ENCODE results near the gene TAMALIN.

DNA sequence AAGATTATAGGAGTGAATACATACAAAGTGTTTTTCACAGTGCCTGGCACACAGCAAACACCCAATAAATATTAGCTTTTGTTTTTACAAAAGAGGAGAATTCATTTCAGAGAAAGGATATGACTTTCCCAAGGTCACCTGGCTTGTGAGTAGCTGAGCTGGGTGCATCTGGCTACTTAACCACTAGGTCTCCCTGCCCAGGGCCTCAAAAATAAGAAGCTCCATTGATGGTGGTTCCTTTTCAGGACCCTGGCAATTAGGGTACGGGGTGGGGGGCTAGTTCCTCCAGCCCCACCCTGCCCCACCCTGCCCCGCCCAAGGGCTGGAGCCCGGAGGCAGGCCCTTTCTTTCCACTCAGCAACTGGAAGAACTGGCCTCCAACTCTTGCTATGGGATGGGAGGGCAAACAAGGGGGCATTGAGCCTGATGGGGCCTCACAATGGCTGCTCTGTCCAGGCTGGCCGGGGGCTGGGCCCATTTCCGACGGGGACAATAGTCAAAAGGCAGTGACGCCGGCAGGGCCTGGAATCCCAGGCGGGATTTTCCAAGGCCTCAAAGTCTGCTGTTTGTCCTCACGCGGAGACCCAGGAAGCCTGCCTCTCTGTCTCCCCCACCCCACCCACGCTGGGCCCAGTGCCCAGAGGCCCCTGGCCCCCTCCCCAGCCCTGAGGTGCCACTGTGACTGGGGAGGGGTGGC lies 54.9 kb downstream of the TAMALIN start:
- TF ChIP-seq, protein P1, sequence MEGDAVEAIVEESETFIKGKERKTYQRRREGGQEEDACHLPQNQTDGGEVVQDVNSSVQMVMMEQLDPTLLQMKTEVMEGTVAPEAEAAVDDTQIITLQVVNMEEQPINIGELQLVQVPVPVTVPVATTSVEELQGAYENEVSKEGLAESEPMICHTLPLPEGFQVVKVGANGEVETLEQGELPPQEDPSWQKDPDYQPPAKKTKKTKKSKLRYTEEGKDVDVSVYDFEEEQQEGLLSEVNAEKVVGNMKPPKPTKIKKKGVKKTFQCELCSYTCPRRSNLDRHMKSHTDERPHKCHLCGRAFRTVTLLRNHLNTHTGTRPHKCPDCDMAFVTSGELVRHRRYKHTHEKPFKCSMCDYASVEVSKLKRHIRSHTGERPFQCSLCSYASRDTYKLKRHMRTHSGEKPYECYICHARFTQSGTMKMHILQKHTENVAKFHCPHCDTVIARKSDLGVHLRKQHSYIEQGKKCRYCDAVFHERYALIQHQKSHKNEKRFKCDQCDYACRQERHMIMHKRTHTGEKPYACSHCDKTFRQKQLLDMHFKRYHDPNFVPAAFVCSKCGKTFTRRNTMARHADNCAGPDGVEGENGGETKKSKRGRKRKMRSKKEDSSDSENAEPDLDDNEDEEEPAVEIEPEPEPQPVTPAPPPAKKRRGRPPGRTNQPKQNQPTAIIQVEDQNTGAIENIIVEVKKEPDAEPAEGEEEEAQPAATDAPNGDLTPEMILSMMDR (IDR thresholded peaks at IDR 0.05), result no peak
- no peak for TF ChIP-seq ZFX (IDR thresholded peaks at IDR 0.05; ENCODE audit: borderline replicate concordance)

All from 22Rv1 (cell line).